CD4-positive, alpha-beta T cell treated with Interleukin-6 for 4 hours (primary cell): Measurements from ENCODE around the gene THAP3.

Experiments used
- DNase-seq: peaks from one replicate; pipeline ENCODE4 v3.0.0-alpha.2; 2020; ENCODE audit warnings: mixed read lengths

THAP3 gene

GRCh38 chr1:6613361-6614018 lies 11.2 kb upstream of the THAP3 start, which contains the start of gene PHF13:
PHF13 (plus strand) TSS chr1:6613731; CDS start chr1:6614067, 336 bp downstream.
- DNase-seq = peak; percentile 99

GRCh38 chr1:6614019-6614928 lies 10.4 kb upstream of the THAP3 start:
- DNase-seq = peak; percentile 67

DNA sequence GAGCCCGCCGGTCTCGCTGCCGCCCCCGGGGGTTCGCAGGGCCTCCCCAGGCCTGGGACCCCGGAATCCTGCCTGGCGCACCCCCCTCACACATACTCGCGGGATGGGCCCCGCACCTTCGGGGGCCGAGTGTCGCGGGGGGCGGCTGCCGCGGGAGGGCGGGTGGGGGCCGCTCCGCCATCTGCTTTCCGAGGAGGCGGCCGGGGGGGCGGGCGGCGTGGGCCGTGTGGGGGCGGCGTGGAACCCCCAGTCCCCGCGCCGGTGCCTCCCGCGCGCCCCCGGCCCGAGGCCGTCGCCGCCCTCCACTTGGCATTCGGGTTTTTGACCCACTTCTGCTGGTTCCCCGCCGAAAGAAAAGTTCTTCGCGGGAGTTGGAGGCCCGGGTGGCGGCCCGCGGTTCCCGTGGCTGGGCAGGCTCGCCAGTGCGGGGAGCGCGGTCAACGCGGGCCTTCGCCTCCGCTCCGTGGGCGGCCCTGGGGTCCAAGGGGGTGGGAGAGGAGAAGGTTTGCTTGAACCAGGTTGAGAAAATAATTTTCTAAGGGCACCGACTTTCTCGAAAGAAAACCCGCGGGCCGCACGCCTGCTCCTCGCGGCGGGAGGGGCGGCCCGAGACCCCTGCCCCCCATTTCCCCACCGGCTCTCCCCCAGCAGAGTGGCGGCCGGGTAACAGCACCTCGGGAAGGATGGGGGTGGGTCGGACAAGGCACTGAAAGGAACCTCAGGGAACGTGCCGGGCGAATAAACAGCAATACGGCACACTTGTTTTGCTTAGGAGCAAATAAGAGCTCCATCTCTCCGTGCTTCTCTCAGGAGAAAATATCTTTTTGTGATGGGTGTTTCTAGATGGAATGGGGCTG lies 9.5 kb upstream of the THAP3 start:
- DNase-seq = no peak

DNA sequence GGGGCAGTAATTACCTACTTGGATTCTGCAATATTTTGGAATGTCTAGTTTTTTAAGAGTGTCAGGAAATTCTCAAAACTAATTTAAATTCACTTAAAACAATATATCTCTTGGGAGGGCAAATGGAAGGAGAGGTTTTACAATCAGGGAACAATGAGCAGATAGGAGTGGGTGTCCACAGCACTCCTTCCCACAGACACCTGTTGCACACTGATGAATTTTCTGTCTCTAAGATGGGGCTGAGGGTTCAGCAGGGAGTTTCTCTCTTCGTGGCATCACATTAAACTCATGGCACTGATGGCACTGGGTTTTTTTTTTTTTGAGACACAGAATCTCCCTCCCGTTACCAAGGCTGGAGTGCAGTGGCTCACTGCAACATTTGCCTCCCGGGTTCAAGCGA lies 5.6 kb upstream of the THAP3 start:
- DNase-seq = no peak

DNA sequence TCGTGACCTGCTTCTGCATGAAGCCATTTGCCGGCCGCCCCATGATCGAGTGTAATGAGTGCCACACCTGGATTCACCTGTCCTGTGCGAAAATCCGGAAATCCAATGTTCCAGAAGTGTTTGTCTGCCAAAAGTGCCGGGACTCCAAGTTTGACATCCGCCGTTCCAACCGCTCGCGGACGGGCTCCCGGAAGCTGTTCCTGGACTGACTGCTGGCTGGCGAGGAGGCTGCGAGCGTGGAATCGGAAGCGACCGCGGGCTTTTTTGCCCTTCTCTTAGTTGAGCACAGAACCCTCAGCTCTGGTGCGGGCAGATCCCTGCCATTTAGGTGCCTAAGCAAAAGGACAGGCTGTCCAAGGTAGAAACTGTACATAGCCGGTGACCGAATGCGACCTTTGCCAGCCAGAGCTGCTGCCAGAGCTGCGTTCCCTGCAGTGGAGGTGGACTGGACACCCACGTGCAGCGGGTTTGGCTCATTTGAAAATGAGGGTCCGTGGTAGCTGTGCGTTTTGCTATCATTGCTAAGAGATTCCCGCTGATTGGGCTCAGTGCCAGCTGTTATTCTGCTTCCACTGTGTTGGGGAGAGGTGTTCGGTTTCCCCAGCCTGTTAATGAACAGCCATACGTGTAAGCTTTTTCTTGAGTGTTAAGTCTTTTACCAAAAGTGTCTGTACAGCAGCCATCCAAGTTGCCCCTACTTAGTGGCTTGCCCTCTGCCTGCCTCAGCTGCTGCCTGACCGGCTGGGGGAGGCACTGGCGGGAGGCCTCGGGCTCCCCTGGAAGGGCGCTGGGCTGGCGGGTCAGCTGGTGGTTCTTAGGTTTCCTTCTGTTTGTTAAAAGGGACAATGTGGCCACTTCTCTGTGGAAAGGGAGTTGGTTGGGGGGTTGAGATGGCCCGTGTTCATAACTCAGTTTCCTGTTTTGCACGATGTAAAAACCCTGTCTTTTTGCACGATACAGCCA lies 3.0 kb upstream of the THAP3 start:
- no peak for DNase-seq

GRCh38 chr1:6622396-6623152 lies 2.1 kb upstream of the THAP3 start:
- DNase-seq = no peak

DNA sequence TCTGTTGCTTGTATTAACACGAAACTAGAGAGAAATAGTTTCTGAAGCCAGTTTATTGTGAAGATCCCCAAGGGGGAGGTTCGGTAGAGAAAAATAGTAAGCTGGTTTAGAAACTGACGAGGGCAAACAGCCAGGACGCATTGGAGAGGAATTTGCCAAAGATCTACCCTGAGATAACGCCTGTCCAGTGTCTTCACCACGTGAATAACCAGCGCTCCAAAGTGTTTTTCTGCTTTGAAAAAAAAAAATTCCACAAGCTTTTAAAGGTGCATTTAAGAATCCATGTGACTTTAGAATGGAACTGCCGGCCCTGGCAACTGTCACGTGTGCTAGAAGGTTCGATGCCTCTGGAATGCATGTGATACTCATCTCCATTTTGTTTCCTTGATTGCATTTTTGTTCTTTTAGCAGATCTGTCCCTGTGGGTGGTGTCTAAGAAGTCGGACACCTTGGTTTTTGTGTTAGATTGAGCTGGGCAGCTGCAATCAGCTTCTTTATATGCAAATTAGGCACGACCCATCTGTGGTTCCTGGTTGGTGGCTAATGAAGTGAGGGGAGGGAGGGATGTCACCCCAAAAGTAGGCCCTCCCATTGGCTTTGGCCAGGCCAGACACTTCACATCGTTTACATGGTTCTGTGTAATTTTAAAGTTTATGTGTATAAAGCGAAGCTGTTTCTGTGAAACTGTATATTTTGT lies 1.3 kb upstream of the THAP3 start:
- no peak for DNase-seq

DNA sequence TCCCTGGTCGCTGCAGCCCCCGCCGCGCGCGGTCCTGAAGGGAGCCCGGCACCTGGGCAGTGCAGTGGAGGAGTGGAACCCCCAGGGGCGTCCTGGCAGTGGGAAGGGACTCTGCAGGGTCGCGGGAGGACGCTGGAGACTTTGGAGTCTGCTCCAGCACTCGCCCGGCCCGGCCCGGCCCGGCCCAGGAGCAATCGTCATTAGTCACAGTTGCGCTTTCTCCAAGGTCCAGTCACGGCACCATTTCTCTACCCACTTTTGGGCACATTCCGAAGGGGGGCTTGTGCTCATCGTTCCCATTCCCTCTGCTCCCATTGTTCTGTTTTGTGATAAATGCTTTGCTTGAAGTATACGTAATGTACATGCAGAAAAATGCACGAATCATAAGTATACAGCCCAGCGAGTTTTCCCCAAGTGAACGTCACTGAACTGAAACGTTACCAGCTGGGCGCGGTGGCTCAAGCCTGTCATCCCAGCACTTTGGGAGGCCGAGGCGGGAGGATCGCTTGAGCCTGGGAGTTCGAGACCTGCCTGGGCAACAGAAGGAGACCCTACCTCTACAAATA lies 999 bp downstream of the THAP3 start:
- DNase-seq = no peak

- no peak for DNase-seq
These were observed 2.4 kb downstream of the THAP3 start for GRCh38 chr1:6627031-6627430.

- DNase-seq = no peak
These were observed 3.3 kb downstream of the THAP3 start for GRCh38 chr1:6627841-6628545.

DNA sequence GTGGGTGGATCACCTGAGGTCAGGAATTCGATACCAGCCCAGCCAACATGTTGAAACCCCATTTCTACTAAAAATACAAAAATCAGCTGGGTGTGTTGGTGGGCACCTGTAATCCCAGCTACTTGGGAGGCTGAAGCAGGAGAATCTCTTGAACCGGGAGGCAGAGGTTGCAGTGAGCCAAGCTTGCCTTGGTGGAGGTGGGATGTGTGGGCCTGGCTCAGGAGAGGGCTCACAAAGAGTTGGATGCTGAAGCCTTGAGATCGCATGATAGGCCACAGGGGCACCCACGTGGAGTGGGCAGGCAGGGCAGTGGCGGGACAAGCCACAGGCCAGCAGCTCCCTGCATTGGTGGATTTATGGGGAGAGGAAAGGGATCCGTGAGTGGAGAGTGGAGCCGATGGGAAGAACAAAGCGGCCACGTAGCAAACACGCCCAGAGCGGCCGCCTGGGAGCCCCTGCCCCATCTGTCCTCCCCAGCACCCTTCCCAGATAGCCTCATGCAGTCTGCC lies 4.4 kb downstream of the THAP3 start:
- DNase-seq = no peak

GRCh38 chr1:6630027-6630426 lies 5.4 kb downstream of the THAP3 start:
- no peak for DNase-seq

- DNase-seq = no peak
These were observed 6.4 kb downstream of the THAP3 start for GRCh38 chr1:6631058-6631457.

- no peak for DNase-seq
These were observed 8.2 kb downstream of the THAP3 start for GRCh38 chr1:6632588-6633514.

DNA sequence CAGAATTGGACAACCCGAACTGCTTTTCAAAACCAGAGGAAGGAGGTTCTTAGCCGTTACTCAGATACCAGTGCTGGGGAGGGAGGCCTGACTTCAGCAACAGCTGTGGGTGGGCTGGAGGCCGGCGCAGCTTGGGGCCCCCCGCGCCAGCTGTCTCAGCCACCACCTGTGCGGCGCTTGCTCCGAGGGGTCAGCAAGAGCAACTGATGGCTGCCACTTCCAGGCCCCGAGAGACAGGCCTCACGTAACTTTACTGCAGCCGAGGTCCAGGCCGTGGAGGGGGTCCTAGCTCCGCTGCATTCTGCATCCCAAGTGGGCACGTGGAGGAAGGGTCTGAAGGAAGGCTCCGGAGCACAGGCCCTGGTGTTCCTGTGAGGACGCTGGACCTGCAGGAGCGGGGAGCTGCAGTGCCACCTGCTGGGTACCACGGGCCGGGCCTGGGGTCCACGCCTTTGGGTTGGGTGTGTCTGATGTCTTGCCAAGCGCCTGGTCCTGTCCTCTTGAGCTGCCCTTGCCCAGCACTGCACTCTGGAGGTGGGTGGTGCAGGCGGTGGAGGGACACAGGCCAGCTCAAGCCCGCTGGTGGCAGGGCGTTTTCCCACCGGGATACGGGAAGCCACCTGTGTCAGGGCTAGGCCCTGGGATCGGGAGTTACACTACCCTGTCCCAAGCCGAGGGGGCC lies 9.8 kb downstream of the THAP3 start:
- peak; percentile 62 for DNase-seq

DNA sequence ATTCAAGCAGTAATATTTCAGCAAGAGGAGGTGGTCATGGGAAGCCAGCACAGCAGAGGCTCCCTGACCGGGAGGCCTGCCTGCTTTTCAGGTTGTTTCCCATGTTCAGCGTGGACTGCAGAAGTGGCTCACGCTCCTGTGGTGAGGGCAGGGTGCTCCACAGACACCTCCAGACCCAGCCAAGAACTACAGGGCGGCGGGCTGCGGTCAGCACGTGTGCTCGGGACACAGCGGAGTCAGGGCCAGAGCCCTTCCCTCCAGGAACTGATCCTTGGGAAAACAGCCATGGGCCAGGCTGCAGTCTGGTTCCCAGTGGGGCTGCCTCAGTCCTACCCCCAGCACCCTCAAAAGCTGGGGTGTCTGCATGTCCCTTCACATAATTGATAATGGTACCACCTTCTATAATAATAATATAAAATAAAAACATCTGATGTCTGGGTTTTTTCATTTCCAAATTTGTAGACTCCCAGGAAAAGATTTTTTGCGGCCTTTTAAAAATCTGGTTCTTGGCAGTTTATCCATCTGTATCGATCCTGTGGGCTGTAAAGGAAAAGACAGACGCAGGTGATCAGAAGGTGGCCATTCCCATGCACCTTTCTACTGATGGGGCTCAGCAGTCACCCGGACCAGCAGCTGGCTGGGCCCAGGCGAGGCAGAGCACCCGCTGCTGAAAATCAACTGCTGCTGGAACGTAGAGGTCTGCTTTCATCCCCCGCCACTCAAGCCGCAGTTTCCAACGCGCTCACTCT lies 10.7 kb downstream of the THAP3 start:
- DNase-seq = no peak
